H1 (cell line): ENCODE measurements around the gene ARHGEF16. TPM values are rescaled to one million over a fixed set of nuclear protein-coding genes. Genes with fewer than 3 reads are reported as not detected.

ENCODE experiments used
- CTCF ChIA-PET: fragments of 300-600 bp; sonication (Branson Sonifier 250); formaldehyde crosslinking; loops from one replicate; lab custom pipeline; 2021; ENCODE audit not compliant: partially characterized antibody; lab: Charles Lee
- POLR2A ChIA-PET: fragments of 300-600 bp; sonication (Branson Sonifier 250); formaldehyde crosslinking; loops from one replicate; lab custom pipeline; 2021; ENCODE audit warnings: inconsistent platforms; ENCODE audit not compliant: partially characterized antibody; lab: Charles Lee
- DNase-seq, 2 experiments: peaks; one replicate each; pipeline versions ENCODE4 v3.0.0 to v3.0.0-alpha.2; 2010 to 2022; ENCODE audit warnings: low spot score in 2 of 2, low read depth in 1 of 2, mixed read lengths in 1 of 2
- FAIRE-seq: peaks from 2 replicates; lab custom pipeline; 2011; peaks lifted over from hg19 to GRCh38; lab: Jason Lieb, UNC
- H2AFZ ChIP-seq: 2 replicates; pipeline ENCODE4 v1.8.1; 2012; ENCODE audit warnings: low read length, inconsistent platforms
- H2AK5ac ChIP-seq: 2 replicates; pipeline ENCODE4 v1.6.1; 2013; ENCODE audit warnings: low read depth, low read length
- H2BK120ac ChIP-seq: replicated peaks from 2 replicates; pipeline ENCODE3; 2013; ENCODE audit warnings: low read depth, low read length, inconsistent platforms
- H2BK12ac ChIP-seq: 2 replicates; pipeline ENCODE4 v1.6.1; 2013; ENCODE audit warnings: low read depth, low read length
- H2BK15ac ChIP-seq: 2 replicates; pipeline ENCODE4 v1.6.1; 2013; ENCODE audit warnings: low read length
- H2BK20ac ChIP-seq: 2 replicates; pipeline ENCODE4 v1.6.1; 2013; ENCODE audit warnings: low read length
- H2BK5ac ChIP-seq: 2 replicates; pipeline ENCODE4 v1.6.1; 2013; ENCODE audit warnings: low read depth, low read length
- H3K14ac ChIP-seq: 2 replicates; pipeline ENCODE4 v1.6.1; 2013; ENCODE audit warnings: inconsistent platforms; ENCODE audit not compliant: insufficient read length
- H3K18ac ChIP-seq: 2 replicates; pipeline ENCODE4 v1.6.1; 2013; ENCODE audit warnings: low read length; ENCODE audit errors: extremely low read depth
- H3K23ac ChIP-seq: 2 replicates; pipeline ENCODE4 v1.6.1; 2013; ENCODE audit warnings: inconsistent platforms; ENCODE audit not compliant: insufficient read length
- H3K23me2 ChIP-seq: 2 replicates; pipeline ENCODE4 v1.6.1; 2013; ENCODE audit warnings: low read depth, low read length
- H3K27ac ChIP-seq: 2 replicates; pipeline ENCODE4 v1.6.1; 2011; ENCODE audit warnings: low read depth, low read length, inconsistent platforms
- H3K27me3 ChIP-seq, 4 experiments: replicated peaks in 1 of 4; 1 replicate in 1 of 4; 2 replicates in 3 of 4; pipeline versions ENCODE4 v1.6.1 to v1.8.1; 2011 to 2013; ENCODE audit warnings: low read length in 3 of 4, mild to moderate bottlenecking in 3 of 4, inconsistent platforms in 2 of 4, mixed read lengths in 2 of 4, moderate library complexity in 1 of 4; ENCODE audit not compliant: control insufficient read depth in 3 of 4, insufficient read depth in 3 of 4; ENCODE audit errors: extremely low read depth in 1 of 4
- H3K36me3 ChIP-seq, 4 experiments: 2 replicates each; pipeline versions ENCODE4 v1.6.1 to v1.8.1; 2011 to 2013; ENCODE audit warnings: mild to moderate bottlenecking in 4 of 4, low read length in 3 of 4, moderate library complexity in 2 of 4, control low read depth in 1 of 4, inconsistent platforms in 1 of 4; ENCODE audit not compliant: insufficient read depth in 4 of 4, control insufficient read depth in 2 of 4
- H3K4ac ChIP-seq: replicated peaks from 2 replicates; pipeline ENCODE3; 2013; ENCODE audit warnings: low read length, low read depth, mixed read lengths, inconsistent platforms; ENCODE audit not compliant: insufficient read length
- H3K4me1 ChIP-seq, 4 experiments: replicated peaks in 1 of 4; 1 replicate in 1 of 4; 2 replicates in 3 of 4; pipeline versions ENCODE4 v1.6.1 to v1.8.1; 2011 to 2013; ENCODE audit warnings: low read length in 3 of 4, inconsistent platforms in 2 of 4, mixed read lengths in 1 of 4; ENCODE audit not compliant: insufficient read depth in 4 of 4, control insufficient read depth in 3 of 4
- H3K4me2 ChIP-seq, 2 experiments: 2 replicates each; pipeline versions ENCODE4 v1.6.1 to v1.8.1; 2011 to 2013; ENCODE audit warnings: low read depth in 2 of 2, low read length in 2 of 2, control low read depth in 1 of 2, inconsistent platforms in 1 of 2, mild to moderate bottlenecking in 1 of 2; ENCODE audit not compliant: insufficient read depth in 1 of 2
- H3K4me3 ChIP-seq, 4 experiments: fragments of 200-600, 300-600 bp in 1 of 4; sonication (generic), shearing (Covaris generic), sonication (Bioruptor Twin) in 1 of 4; 2 replicates each; pipeline versions ENCODE4 v1.5.1 to v1.8.1; 2011 to 2016; ENCODE audit warnings: low read length in 4 of 4, low read depth in 3 of 4, control low read depth in 2 of 4, inconsistent platforms in 2 of 4, mild to moderate bottlenecking in 2 of 4, mixed read lengths in 1 of 4, moderate library complexity in 1 of 4; ENCODE audit not compliant: insufficient read depth in 2 of 4; ENCODE audit errors: extremely low read depth in 1 of 4
- H3K56ac ChIP-seq: replicated peaks from 2 replicates; pipeline ENCODE3; 2013; ENCODE audit warnings: low read depth, mild to moderate bottlenecking, mixed read lengths, low read length, inconsistent platforms; ENCODE audit not compliant: insufficient read length
- H3K79me1 ChIP-seq: 2 replicates; pipeline ENCODE4 v1.6.1; 2013; ENCODE audit warnings: low read depth, low read length, control low read depth
- H3K79me2 ChIP-seq, 2 experiments: 2 replicates each; pipeline versions ENCODE4 v1.6.1 to v1.8.1; 2012 to 2013; ENCODE audit warnings: low read length in 2 of 2, mild to moderate bottlenecking in 2 of 2, inconsistent platforms in 1 of 2; ENCODE audit not compliant: insufficient read depth in 2 of 2, control insufficient read depth in 1 of 2
- H3K9ac ChIP-seq, 4 experiments: replicated peaks in 1 of 4; 1 replicate in 1 of 4; 2 replicates in 3 of 4; pipeline versions ENCODE4 v1.6.1 to v1.8.1; 2011 to 2013; ENCODE audit warnings: low read depth in 3 of 4, low read length in 3 of 4, control low read depth in 2 of 4, mild to moderate bottlenecking in 2 of 4, moderate library complexity in 2 of 4, inconsistent platforms in 1 of 4; ENCODE audit errors: extremely low read depth in 1 of 4
- H3K9me3 ChIP-seq, 2 experiments: 2 replicates each; pipeline versions ENCODE4 v1.6.1 to v1.8.1; 2012 to 2013; ENCODE audit warnings: mild to moderate bottlenecking in 2 of 2, moderate library complexity in 2 of 2, control low read depth in 1 of 2, inconsistent platforms in 1 of 2, low read depth in 1 of 2, low read length in 1 of 2, mixed read lengths in 1 of 2; ENCODE audit not compliant: insufficient read depth in 2 of 2
- H4K20me1 ChIP-seq, 2 experiments: replicated peaks in 1 of 2; 2 replicates each; pipeline versions ENCODE3 to v1.8.1; 2011 to 2013; ENCODE audit warnings: inconsistent platforms in 2 of 2, low read length in 2 of 2, mild to moderate bottlenecking in 1 of 2; ENCODE audit not compliant: insufficient read depth in 2 of 2, control insufficient read depth in 1 of 2
- H4K5ac ChIP-seq: 2 replicates; pipeline ENCODE4 v1.6.1; 2013; ENCODE audit warnings: low read length, low read depth, mixed read lengths, inconsistent platforms; ENCODE audit not compliant: insufficient read length
- H4K8ac ChIP-seq: 2 replicates; pipeline ENCODE4 v1.8.0; 2013; ENCODE audit warnings: mild to moderate bottlenecking, moderate library complexity, low read length, inconsistent platforms; ENCODE audit not compliant: insufficient read depth; ENCODE audit errors: extremely low read depth
- H4K91ac ChIP-seq: replicated peaks from 2 replicates; pipeline ENCODE3; 2013; ENCODE audit warnings: low read length, mixed read lengths, inconsistent platforms; ENCODE audit not compliant: insufficient read length
- CBX5 ChIP-seq: fragments of 300-800, 300-1000 bp; sonication (generic); IDR thresholded peaks from 2 replicates; pipeline ENCODE4 v1.7.1; 2016; ENCODE audit warnings: antibody characterized with exemption, low read length, low read depth
- CTBP2 ChIP-seq: IDR thresholded peaks from 2 replicates; pipeline ENCODE4 v1.7.0; 2011; ENCODE audit warnings: borderline replicate concordance, mild to moderate bottlenecking, moderate library complexity, mixed read lengths, low read length; ENCODE audit not compliant: insufficient read depth, insufficient read length
- GABPA ChIP-seq: IDR thresholded peaks from 2 replicates; pipeline ENCODE4 v1.6.1; 2011; ENCODE audit warnings: mild to moderate bottlenecking, low read length, moderate library complexity, borderline replicate concordance; ENCODE audit not compliant: insufficient read depth
- GTF2F1 ChIP-seq: IDR thresholded peaks from 2 replicates; pipeline ENCODE4 v1.6.1; 2012; ENCODE audit warnings: low read depth, low read length, improper control_type of control experiment, borderline replicate concordance
- HDAC6 ChIP-seq: IDR thresholded peaks from one replicate; pipeline ENCODE4 v1.7.1; 2012; ENCODE audit warnings: low read depth, mild to moderate bottlenecking, inconsistent platforms, low read length, moderate library complexity
- KDM4A ChIP-seq: IDR thresholded peaks from one replicate; pipeline ENCODE4 v1.7.1; 2012; ENCODE audit warnings: low read depth, mild to moderate bottlenecking, moderate library complexity, low read length, inconsistent platforms; ENCODE audit not compliant: severe bottlenecking
- MAFK ChIP-seq: IDR thresholded peaks from 2 replicates; pipeline ENCODE4 v1.6.1; 2012; ENCODE audit warnings: low read depth, mild to moderate bottlenecking, improper control_type of control experiment, low read length
- PHF8 ChIP-seq: fragments of 200-600 bp; sonication (generic); conservative IDR thresholded peaks from 2 replicates; pipeline ENCODE4 v1.7.1; 2012; ENCODE audit warnings: low read depth, mild to moderate bottlenecking, inconsistent platforms, low read length, moderate library complexity
- RBBP5 ChIP-seq: IDR thresholded peaks from 2 replicates; pipeline ENCODE4 v1.7.1; 2012; ENCODE audit warnings: low read depth, mild to moderate bottlenecking, inconsistent platforms, low read length, moderate library complexity, borderline replicate concordance
- SIX5 ChIP-seq: IDR thresholded peaks from 2 replicates; pipeline ENCODE4 v1.6.1; 2011; ENCODE audit warnings: mild to moderate bottlenecking, low read depth, low read length
- TCF12 ChIP-seq: IDR thresholded peaks from 2 replicates; pipeline ENCODE4 v1.6.1; 2011; ENCODE audit warnings: low read depth, mild to moderate bottlenecking, low read length
- WGBS, 2 experiments: shearing (Covaris generic) in 1 of 2; methylation state at CpG; one replicate each; pipeline versions ENCODE4 v1.1.6 to v1.1.7; 2013 to 2015; ENCODE audit warnings: low lambda C conversion rate in 2 of 2, mixed read lengths in 2 of 2, inconsistent platforms in 1 of 2, low coverage in 1 of 2, missing lambda C conversion rate in 1 of 2; ENCODE audit not compliant: insufficient replicate concordance in 2 of 2, insufficient coverage in 1 of 2, insufficient read length in 1 of 2; ENCODE audit errors: extremely low coverage in 1 of 2, missing lambda C conversion rate in 1 of 2; 5-methylcytosine and 5-hydroxymethylcytosine counted together
- polyA plus RNA-seq, 7 experiments: library from polyadenylated mRNA; depleted of rRNA in 3 of 7; stranded (reverse) in 5 of 7; unstranded in 2 of 7; fragments of >200 nt in 5 of 7; fragments of 200-250 nt in 2 of 7; gene quantifications; 1 replicate in 5 of 7; 2 replicates in 1 of 7; 4 replicates in 1 of 7; pipeline versions ENCODE4 v1.2.1 to v1.2.3, GENCODE V29; 2011 to 2013; ENCODE audit warnings: missing spikeins in 2 of 7, mixed read lengths in 2 of 7
- total RNA-seq: library from RNA; stranded (reverse); fragmentation: NEBNext Ultra II Directional; extraction: Animal tissue kit (Norgen Biotek cat#: 25700); gene quantifications from 2 replicates; pipeline ENCODE4 v1.2.1, GENCODE V29; 2021

The ARHGEF16 gene
- total and polyA plus RNA-seq, 2 of the 8 experiments (the other 6 are each of a cell fraction or from before 2014, with no cell fraction given), result 18.3 to 20.7 TPM

DNA sequence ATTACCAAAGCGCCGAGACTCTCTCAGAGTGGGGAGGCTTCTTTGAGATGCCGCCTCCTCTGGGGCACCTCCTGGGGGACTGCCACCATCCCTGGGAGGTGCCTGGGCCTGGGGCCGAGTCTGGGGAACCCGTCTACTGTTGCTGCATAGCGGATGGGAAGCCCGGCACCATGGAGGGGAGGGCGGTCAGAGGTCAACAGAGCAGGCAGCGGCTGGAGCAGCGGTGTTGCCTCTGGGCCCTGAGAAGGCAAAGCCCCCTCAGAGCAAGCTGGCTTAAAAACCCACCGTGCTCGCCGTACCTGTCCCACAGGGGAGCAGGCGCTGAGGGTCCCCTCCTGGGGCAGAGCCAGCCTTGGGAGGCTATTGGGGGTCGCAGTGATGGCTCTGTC, 62.0 kb downstream of the ARHGEF16 start:
- FAIRE-seq, result no peak
- CTCF ChIA-PET, result interaction anchor here (0.6 to 4.6 kb wide), 6 partner anchors 11 to 1011 kb away, joined by 3 to 43 read pairs (median 8); no protein-coding TSS in a partner anchor
- Histone ChIP-seq H4K8ac (no peak overlapping the region), H3K27me3 (no peaks in the 10 kb centered on the region), H3K79me2 (no peaks in the 10 kb centered on the region), H4K91ac (no peak overlapping the region), H3K79me1 (no peaks in the 10 kb centered on the region), H2AK5ac (no peak overlapping the region), H3K56ac (no peak overlapping the region), H2BK15ac (no peak overlapping the region), H2BK120ac (no peak overlapping the region), H2BK12ac (no peak overlapping the region)
- POLR2A ChIA-PET, result no interaction called here
- no peak for TF ChIP-seq CTBP2
- TF ChIP-seq GABPA, result no peak
- no peak for TF ChIP-seq MAFK
- TF ChIP-seq PHF8, result no peak
- no peak for TF ChIP-seq CBX5
- no peak for TF ChIP-seq HDAC6
- TF ChIP-seq KDM4A, result no peak
- TF ChIP-seq TCF12, result no peak
- TF ChIP-seq RBBP5, result no peak
- no peak for TF ChIP-seq SIX5
- TF ChIP-seq GTF2F1, result no peak
- TF ChIP-seq, all 59 proteins: peak for 0
- Histone ChIP-seq H3K18ac (no peak overlapping the region), H2AFZ (no peak overlapping the region), H3K4me3 (no peak overlapping the region), H3K14ac (no peak overlapping the region), H4K5ac (no peak overlapping the region), H3K23me2 (no peaks in the 10 kb centered on the region), H3K4me1 (no peaks in the 10 kb centered on the region), H3K9me3 (peaks cover 0 to 7% of the 10 kb centered on the region in 2 experiments; a peak in 1 of 4 replicates), H2BK5ac (no peak overlapping the region), H2BK20ac (no peak overlapping the region), H3K27ac (no peak overlapping the region), H3K9ac (no peak overlapping the region), H3K36me3 (no peaks in the 10 kb centered on the region), H3K4ac (no peak overlapping the region), H3K23ac (no peak overlapping the region), H4K20me1 (peaks cover 0 to 8% of the 10 kb centered on the region in 2 experiments), H3K4me2 (no peak overlapping the region)
- no peak for DNase-seq
- WGBS, 2 experiments, result 85% methylated on average over 15 of the region's 15 CpGs; no CpG with 5 or more reads in 1 of the 2 experiments
